Measurements from ENCODE around the gene PSRC1.

Gene PSRC1

GRCh38 chr1:109275706-109276345 lies 7.1 kb downstream of the PSRC1 start:
- TF ChIP-seq, protein P1, sequence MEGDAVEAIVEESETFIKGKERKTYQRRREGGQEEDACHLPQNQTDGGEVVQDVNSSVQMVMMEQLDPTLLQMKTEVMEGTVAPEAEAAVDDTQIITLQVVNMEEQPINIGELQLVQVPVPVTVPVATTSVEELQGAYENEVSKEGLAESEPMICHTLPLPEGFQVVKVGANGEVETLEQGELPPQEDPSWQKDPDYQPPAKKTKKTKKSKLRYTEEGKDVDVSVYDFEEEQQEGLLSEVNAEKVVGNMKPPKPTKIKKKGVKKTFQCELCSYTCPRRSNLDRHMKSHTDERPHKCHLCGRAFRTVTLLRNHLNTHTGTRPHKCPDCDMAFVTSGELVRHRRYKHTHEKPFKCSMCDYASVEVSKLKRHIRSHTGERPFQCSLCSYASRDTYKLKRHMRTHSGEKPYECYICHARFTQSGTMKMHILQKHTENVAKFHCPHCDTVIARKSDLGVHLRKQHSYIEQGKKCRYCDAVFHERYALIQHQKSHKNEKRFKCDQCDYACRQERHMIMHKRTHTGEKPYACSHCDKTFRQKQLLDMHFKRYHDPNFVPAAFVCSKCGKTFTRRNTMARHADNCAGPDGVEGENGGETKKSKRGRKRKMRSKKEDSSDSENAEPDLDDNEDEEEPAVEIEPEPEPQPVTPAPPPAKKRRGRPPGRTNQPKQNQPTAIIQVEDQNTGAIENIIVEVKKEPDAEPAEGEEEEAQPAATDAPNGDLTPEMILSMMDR (IDR thresholded peaks at IDR 0.05; ENCODE audit: low read depth, low read length), result no peak
- DNase-seq (ENCODE audit: extremely low read depth, low read depth), result no peak

GRCh38 chr1:109274533-109275476 lies 8.1 kb downstream of the PSRC1 start:
- TF ChIP-seq, protein P1 (IDR thresholded peaks at IDR 0.05; ENCODE audit: low read depth, low read length), result no peak
- no peak for DNase-seq (ENCODE audit: extremely low read depth, low read depth)

GRCh38 chr1:109273570-109274288 lies 9.2 kb downstream of the PSRC1 start:
- TF ChIP-seq, protein P1 (IDR thresholded peaks at IDR 0.05; ENCODE audit: low read depth, low read length), result no peak
- DNase-seq (ENCODE audit: extremely low read depth, low read depth), result no peak

DNA sequence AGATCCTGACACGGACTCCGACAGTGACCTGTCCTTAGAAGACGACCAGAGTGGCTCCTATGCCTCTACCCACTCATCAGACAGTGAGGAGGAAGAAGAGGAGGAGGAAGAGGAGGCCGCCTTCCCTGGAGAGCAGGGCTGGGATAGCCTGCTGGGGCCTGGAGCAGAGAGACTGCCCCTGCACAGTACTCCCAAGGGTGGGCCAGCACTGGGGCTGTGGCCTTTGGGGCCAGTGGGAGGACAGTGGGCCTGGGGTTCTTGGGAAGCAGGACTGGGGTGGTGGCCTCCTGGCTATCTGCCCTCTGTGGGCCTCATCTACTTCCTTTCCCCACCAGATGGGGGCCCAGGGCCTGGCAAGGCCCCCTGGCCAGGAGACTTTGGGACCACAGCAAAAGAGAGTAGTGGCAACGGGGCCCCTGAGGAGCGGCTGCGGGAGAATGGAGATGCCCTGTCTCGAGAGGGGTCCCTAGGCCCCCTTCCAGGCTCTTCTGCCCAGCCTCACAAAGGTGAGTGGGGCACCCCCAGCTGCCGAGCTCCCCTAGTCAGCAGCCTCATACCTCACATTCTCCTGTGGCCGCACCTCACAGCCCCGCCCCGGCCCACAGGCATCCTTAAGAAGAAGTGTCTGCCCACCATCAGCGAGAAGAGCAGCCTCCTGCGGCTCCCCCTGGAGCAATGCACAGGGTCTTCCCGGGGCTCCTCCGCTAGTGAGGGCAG lies 10.0 kb downstream of the PSRC1 start:
- no peak for DNase-seq (ENCODE audit: extremely low read depth, low read depth)
- TF ChIP-seq, protein P1 (IDR thresholded peaks at IDR 0.05; ENCODE audit: low read depth, low read length), result no peak

DNA sequence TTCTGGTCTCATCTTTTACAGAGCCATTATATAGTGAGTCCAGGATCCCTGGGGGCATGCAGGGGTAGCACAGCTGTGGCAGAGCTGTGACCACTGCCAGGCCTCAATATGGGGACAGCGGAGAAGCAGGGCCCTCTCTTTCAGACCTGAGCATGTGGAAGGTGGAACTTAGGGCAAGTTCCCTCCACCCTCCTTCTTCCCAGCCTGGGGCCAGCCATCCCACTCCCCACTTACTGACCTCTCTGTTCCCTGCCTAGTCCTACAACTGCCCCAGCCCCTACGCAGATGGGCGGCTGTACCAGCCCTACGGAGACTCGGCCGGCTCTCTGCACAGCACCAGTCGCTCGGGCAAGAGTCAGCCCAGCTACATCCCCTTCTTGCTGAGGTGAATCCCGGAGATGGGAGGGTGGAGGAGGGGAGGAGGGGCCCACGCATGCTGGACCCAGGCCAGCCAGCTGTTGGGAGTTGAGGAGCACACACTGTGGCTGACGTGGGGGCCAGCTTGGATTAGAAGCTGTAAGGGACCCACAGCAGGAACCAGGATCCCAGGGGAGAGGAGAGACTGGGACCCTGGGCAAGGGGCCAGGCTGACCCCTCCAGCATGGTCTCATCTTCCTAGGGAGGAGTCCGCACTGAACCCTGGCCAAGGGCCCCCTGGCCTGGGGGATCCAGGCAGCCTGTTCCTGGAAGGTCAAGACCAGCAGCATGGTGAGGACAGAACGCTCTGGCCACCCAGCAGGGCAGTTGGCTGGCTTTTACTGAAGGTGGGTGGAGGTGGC lies 10.7 kb downstream of the PSRC1 start:
- DNase-seq (ENCODE audit: extremely low read depth, low read depth), result no peak

GRCh38 chr1:109271458-109271857 lies 11.5 kb downstream of the PSRC1 start:
- TF ChIP-seq, protein P1 (IDR thresholded peaks at IDR 0.05; ENCODE audit: low read depth, low read length), result no peak
- DNase-seq (ENCODE audit: extremely low read depth, low read depth), result no peak

More for the DNA sequence above, 10.7 kb downstream of the PSRC1 start:
- TF ChIP-seq, protein P1 (IDR thresholded peaks at IDR 0.05; ENCODE audit: low read depth, low read length), result no peak
